K562 (cell line): ENCODE results near the gene HOXB6. TPM values are rescaled to one million over a fixed set of nuclear protein-coding genes. Genes with fewer than 3 reads are reported as not detected.

Experiments used
- ATF7 ChIP-seq: fragments of 450-650 bp; IDR thresholded peaks from 2 replicates; pipeline ENCODE4 v1.7.1; 2014; ENCODE audit warnings: mild to moderate bottlenecking, moderate library complexity
- BACH1 ChIP-seq: fragments of 200-800 bp; sonication (Bioruptor generic); IDR thresholded peaks from 2 replicates; pipeline ENCODE4 v1.6.1; 2016; ENCODE audit warnings: missing genetic modification characterization, missing compliant biosample characterization
- CXXC5 ChIP-seq: fragments of 250-450 bp; sonication (Bioruptor Pico); IDR thresholded peaks from 2 replicates; pipeline ENCODE4 v1.8.0; 2022; ENCODE audit warnings: inconsistent platforms, mild to moderate bottlenecking, moderate library complexity
- EP400 ChIP-seq: fragments of 450-650 bp; IDR thresholded peaks from 2 replicates; pipeline ENCODE4 v1.6.1; 2017; ENCODE audit warnings: antibody characterized with exemption, mild to moderate bottlenecking, moderate library complexity
- EWSR1 ChIP-seq: fragments of 450-650 bp; IDR thresholded peaks from 2 replicates; pipeline ENCODE4 v1.6.1; 2018; ENCODE audit warnings: borderline replicate concordance, mild to moderate bottlenecking, low read depth, moderate library complexity; ENCODE audit not compliant: partially characterized antibody
- FOXA1 ChIP-seq: fragments of 450-650 bp; IDR thresholded peaks from 2 replicates; pipeline ENCODE4 v1.6.1; 2016; ENCODE audit warnings: mild to moderate bottlenecking, borderline replicate concordance
- HNRNPK ChIP-seq: fragments of 200-400 bp; formaldehyde crosslinking; IDR thresholded peaks from one replicate; pipeline ENCODE4 v1.6.1; 2018; ENCODE audit warnings: mild to moderate bottlenecking, low read depth, low read length; ENCODE audit not compliant: poor library complexity, severe bottlenecking
- HOMEZ ChIP-seq: fragments of 250-450 bp; sonication (Bioruptor Pico); IDR thresholded peaks from 2 replicates; pipeline ENCODE4 v1.4.0; 2020; ENCODE audit warnings: mild to moderate bottlenecking, moderate library complexity
- KLF6 ChIP-seq: fragments of 250-450 bp; sonication (Bioruptor Pico); IDR thresholded peaks from 2 replicates; pipeline ENCODE4 v1.4.0; 2020; ENCODE audit warnings: mild to moderate bottlenecking, moderate library complexity, borderline replicate concordance
- MAZ ChIP-seq, 2 experiments: fragments of 450-650 bp in 1 of 2; sonication (generic) in 1 of 2; formaldehyde crosslinking; IDR thresholded peaks in 1 of 2; conservative IDR thresholded peaks in 1 of 2; 2 replicates each; pipeline versions ENCODE4 v1.4.0 to v1.5.0; 2020; ENCODE audit warnings: mild to moderate bottlenecking in 1 of 2, missing genetic modification reagents in 1 of 2
- MIER1 ChIP-seq: fragments of 450-650 bp; IDR thresholded peaks from 2 replicates; pipeline ENCODE4 v1.6.1; 2016; ENCODE audit warnings: antibody characterized with exemption, mild to moderate bottlenecking, low read depth
- MXI1 ChIP-seq: IDR thresholded peaks from 2 replicates; pipeline ENCODE4 v1.6.1; 2011; ENCODE audit warnings: low read depth, mild to moderate bottlenecking, improper control_type of control experiment, low read length
- NR2C2 ChIP-seq, 2 experiments: fragments of 200-800 bp in 1 of 2; sonication (Bioruptor generic) in 1 of 2; sonication (generic) in 1 of 2; formaldehyde crosslinking in 1 of 2; IDR thresholded peaks; 2 replicates each; pipeline versions ENCODE4 v1.6.1 to v1.8.0; 2016 to 2022; ENCODE audit warnings: mild to moderate bottlenecking in 1 of 2, missing compliant biosample characterization in 1 of 2, missing genetic modification characterization in 1 of 2, missing genetic modification reagents in 1 of 2
- PHB2 ChIP-seq: fragments of 450-650 bp; IDR thresholded peaks from 2 replicates; pipeline ENCODE4 v1.6.1; 2017; ENCODE audit warnings: low read depth
- PKNOX1 ChIP-seq: fragments of 450-650 bp; IDR thresholded peaks from 2 replicates; pipeline ENCODE4 v1.6.1; 2016
- SPI1 ChIP-seq: IDR thresholded peaks from 2 replicates; pipeline ENCODE4 v1.6.1; 2011; ENCODE audit warnings: low read depth, low read length, control low read depth, borderline replicate concordance
- ZNF175 ChIP-seq: fragments of 200-800 bp; sonication (Bioruptor generic); IDR thresholded peaks from 2 replicates; pipeline ENCODE4 v1.6.1; 2016; ENCODE audit warnings: low read depth, mild to moderate bottlenecking, missing genetic modification characterization, missing compliant biosample characterization
- ZNF57 ChIP-seq: fragments of 450-650 bp; formaldehyde crosslinking; IDR thresholded peaks from 2 replicates; pipeline ENCODE4 v1.4.0; 2020; ENCODE audit warnings: mild to moderate bottlenecking, moderate library complexity
- ZNF696 ChIP-seq: fragments of 250-450 bp; sonication (Bioruptor Pico); conservative IDR thresholded peaks from 2 replicates; pipeline ENCODE4 v1.4.0; 2020; ENCODE audit warnings: mild to moderate bottlenecking, moderate library complexity
- ZNF766 ChIP-seq: fragments of 200-800 bp; sonication (Bioruptor generic); conservative IDR thresholded peaks from 2 replicates; pipeline ENCODE4 v1.6.1; 2016; ENCODE audit warnings: missing genetic modification characterization, missing compliant biosample characterization
- polyA plus RNA-seq, 8 experiments: library from polyadenylated mRNA; depleted of rRNA in 4 of 8; stranded (reverse) in 5 of 8; unstranded in 3 of 8; fragments of >200 nt; fragmentation: Nextera tagmentation in 2 of 8; fragmentation: Illumina TruSeq in 1 of 8; extraction: Ambion mirVana in 2 of 8; extraction: Trizol in 1 of 8; gene quantifications; 2 replicates each; pipeline versions ENCODE4 v1.2.1 to v1.2.3, GENCODE V29; 2011 to 2014; ENCODE audit warnings: inconsistent platforms in 1 of 8, missing spikeins in 1 of 8
- total RNA-seq, 7 experiments: library from RNA; depleted of rRNA in 6 of 7; stranded (reverse); fragments of >200 nt in 6 of 7; fragmentation: Illumina TruSeq in 2 of 7; extraction: Trizol in 2 of 7; gene quantifications; 2 replicates each; pipeline versions ENCODE4 v1.2.1 to v1.2.3, GENCODE V29; 2011 to 2021; ENCODE audit warnings: low replicate concordance in 1 of 7

HOXB6 gene
- total and polyA plus RNA-seq, 9 of the 15 experiments (the other 6 are each of a cell fraction or from before 2014, with no cell fraction given), result 1.2 to 14.8 (median 4.9) TPM

GRCh38 chr17:48587276-48588073, 17.3 kb downstream of the HOXB6 start (continued):
- TF ChIP-seq MAZ (CRISPR knock-in tag; conservative IDR thresholded peaks at IDR 0.05 in 1 of 2, IDR thresholded peaks at IDR 0.05 in 1 of 2) (0 out of 4 replicates have a peak, but pooled peaks of 1 of the 2 experiments have one; percentile 28), BACH1 (tag) (no peak), ZNF57 (CRISPR knock-in tag) (no peak), HNRNPK (no peak), NR2C2 (CRISPR knock-in tag; IDR thresholded peaks at IDR 0.05) (no peak), NR2C2 (tag; IDR thresholded peaks at IDR 0.05) (peak; percentile 25; the same call in 1 of the 2 replicates), MXI1 (no peak), KLF6 (CRISPR knock-in tag) (no peak), EP400 (no peak), ZNF766 (CRISPR knock-in tag) (0 out of 2 replicates have a peak, but pooled peaks have one; percentile 44), FOXA1 (no peak), SPI1 (no peak), MIER1 (no peak), PKNOX1 (peak; percentile 22; the same call in 1 of the 2 replicates), HOMEZ (CRISPR knock-in tag) (no peak), ZNF696 (no peak), CXXC5 (CRISPR knock-in tag) (peak; percentile 16; the same call in 1 of the 2 replicates), ZNF175 (CRISPR knock-in tag) (peak; percentile 66), PHB2 (no peak), EWSR1 (no peak), ATF7 (no peak)
